ENCODE measurements around the gene MAP6. TPM values are rescaled to one million over a fixed set of nuclear protein-coding genes. Genes with fewer than 3 reads are reported as not detected.
"Not testable (repeated sequence)": the region's sequence is repeated elsewhere in the genome, so short reads cannot be mapped to it uniquely, and the experiment has no call there.

Gene MAP6
- total RNA-seq, 2 donors from 2014 or later = 2.6 to 3.4 TPM

DNA sequence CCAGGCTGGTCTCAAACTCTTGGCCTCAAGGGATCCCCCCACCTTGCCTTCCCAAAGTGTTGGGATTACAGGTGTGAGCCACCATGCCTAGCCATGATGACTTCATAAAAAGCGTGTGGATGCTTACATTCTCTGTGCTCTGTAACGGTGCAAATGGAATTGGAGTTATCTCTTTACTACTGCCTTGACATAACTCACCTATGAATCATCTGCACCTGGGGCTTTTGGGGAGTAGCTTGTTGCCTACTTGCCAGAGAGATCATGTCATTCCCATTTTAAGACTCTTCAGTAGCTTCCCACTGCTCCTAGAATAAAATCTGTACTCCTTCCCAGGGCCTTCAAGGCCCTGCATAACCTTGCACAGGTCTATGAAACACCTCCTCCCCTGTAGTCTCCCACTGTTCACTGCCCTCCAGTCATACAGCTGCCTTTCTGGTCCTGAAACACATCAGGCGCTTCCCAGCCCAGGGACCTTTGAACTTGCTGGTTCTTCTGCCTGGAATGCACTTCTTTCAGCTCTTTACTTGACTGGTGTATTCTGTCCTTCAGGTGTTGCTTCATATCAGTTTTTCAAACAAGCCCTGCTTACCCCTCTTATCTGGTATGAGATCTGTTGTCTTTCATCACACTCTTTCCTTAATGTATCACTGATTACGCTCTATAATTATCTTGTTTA, 29.2 kb upstream of the MAP6 start:
- no peaks in the 10 kb centered on the region for H3K4me1 ChIP-seq
- TF ChIP-seq POLR2A (IDR thresholded peaks at IDR 0.05) = no peak
- TF ChIP-seq, protein P1, sequence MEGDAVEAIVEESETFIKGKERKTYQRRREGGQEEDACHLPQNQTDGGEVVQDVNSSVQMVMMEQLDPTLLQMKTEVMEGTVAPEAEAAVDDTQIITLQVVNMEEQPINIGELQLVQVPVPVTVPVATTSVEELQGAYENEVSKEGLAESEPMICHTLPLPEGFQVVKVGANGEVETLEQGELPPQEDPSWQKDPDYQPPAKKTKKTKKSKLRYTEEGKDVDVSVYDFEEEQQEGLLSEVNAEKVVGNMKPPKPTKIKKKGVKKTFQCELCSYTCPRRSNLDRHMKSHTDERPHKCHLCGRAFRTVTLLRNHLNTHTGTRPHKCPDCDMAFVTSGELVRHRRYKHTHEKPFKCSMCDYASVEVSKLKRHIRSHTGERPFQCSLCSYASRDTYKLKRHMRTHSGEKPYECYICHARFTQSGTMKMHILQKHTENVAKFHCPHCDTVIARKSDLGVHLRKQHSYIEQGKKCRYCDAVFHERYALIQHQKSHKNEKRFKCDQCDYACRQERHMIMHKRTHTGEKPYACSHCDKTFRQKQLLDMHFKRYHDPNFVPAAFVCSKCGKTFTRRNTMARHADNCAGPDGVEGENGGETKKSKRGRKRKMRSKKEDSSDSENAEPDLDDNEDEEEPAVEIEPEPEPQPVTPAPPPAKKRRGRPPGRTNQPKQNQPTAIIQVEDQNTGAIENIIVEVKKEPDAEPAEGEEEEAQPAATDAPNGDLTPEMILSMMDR (IDR thresholded peaks at IDR 0.05) = no peak
- H3K4me3 ChIP-seq = no peak overlapping the region
- intact Hi-C loops (cut with DNase I) = no loop called here
- no peaks in the 10 kb centered on the region for H3K9me3 ChIP-seq
- no peaks in the 10 kb centered on the region for H3K27me3 ChIP-seq
- H3K36me3 ChIP-seq (replicated peaks in 1 of 2; ENCODE audit: insufficient read depth in 1 of 2, low read depth in 2 of 2) = no peaks in the 10 kb centered on the region
- ATAC-seq (no peak), DNase-seq (no peak)
- H3K27ac ChIP-seq = no peak overlapping the region
- WGBS, 2 donors = 73 to 80% methylated on average over 4 of the region's 4 CpGs

DNA sequence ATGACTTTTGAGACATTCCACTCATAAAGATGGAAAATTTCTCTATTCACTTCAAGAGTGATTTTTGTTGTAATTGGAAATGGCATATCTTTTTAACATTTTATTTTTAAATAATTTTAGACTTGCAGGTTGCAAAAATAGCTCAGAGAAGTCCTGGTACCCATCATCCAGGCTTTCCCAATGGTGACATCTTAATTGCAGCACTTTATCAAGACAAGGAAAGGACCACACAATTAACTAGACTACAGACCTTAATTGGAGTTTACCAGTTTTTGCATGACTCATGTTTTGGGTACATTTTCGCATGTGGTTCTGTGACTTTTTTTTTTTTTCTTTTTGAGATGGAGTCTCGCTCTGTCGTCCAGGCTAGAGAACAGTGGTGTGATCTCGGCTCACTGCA, 23.0 kb upstream of the MAP6 start:
- Histone ChIP-seq H3K27ac (no peak overlapping the region), H3K36me3 (replicated peaks in 1 of 2; ENCODE audit: insufficient read depth in 1 of 2, low read depth in 2 of 2) (no peaks in the 10 kb centered on the region), H3K27me3 (no peaks in the 10 kb centered on the region), H3K9me3 (no peaks in the 10 kb centered on the region), H3K4me3 (no peak overlapping the region), H3K4me1 (no peaks in the 10 kb centered on the region)
- intact Hi-C loops (cut with DNase I) = no loop called here
- WGBS, 2 donors = 69 to 85% methylated on average over 4 of the region's 4 CpGs
- DNase-seq (no peak), ATAC-seq (no peak)
- TF ChIP-seq, protein P1 (IDR thresholded peaks at IDR 0.05) = no peak
- no peak for TF ChIP-seq POLR2A (IDR thresholded peaks at IDR 0.05)

GRCh38 chr11:75689863-75690609, 21.2 kb upstream of the MAP6 start:
- no peaks in the 10 kb centered on the region for H3K27me3 ChIP-seq
- no peak overlapping the region for H3K27ac ChIP-seq
- DNase-seq = no peak
- H3K4me3 ChIP-seq = no peak overlapping the region
- intact Hi-C loops (cut with DNase I) = no loop called here
- no peaks in the 10 kb centered on the region for H3K4me1 ChIP-seq
- 66 to 71% methylated on average over 3 of the region's 3 CpGs for WGBS, 2 donors
- TF ChIP-seq, protein P1 (IDR thresholded peaks at IDR 0.05) = no peak
- TF ChIP-seq POLR2A (IDR thresholded peaks at IDR 0.05) = no peak
- no peak for ATAC-seq
- peaks cover 0 to 9% (median 0%) of the 10 kb centered on the region in 3 donors for H3K9me3 ChIP-seq
- H3K36me3 ChIP-seq (replicated peaks in 1 of 2; ENCODE audit: insufficient read depth in 1 of 2, low read depth in 2 of 2) = no peaks in the 10 kb centered on the region

- 62 to 67% methylated on average over 1 of the region's 1 CpG for WGBS, 2 donors
- H3K36me3 ChIP-seq (replicated peaks in 1 of 2; ENCODE audit: insufficient read depth in 1 of 2, low read depth in 2 of 2); intact Hi-C loops (cut with DNase I); DNase-seq; H3K27ac ChIP-seq; ATAC-seq; H3K4me3 ChIP-seq; H3K4me1 ChIP-seq; H3K27me3 ChIP-seq: not testable (repeated sequence)
- H3K9me3 ChIP-seq = peaks cover 0 to 12% (median 0%) of the 10 kb centered on the region in 3 donors
These were observed 15.0 kb upstream of the MAP6 start for GRCh38 chr11:75683856-75684255.

GRCh38 chr11:75679566-75679965, 10.7 kb upstream of the MAP6 start:
- ATAC-seq = no peak
- no peak for DNase-seq
- no peak for TF ChIP-seq POLR2A (IDR thresholded peaks at IDR 0.05)
- TF ChIP-seq, protein P1 (IDR thresholded peaks at IDR 0.05) = no peak
- Histone ChIP-seq H3K36me3 (replicated peaks in 1 of 2; ENCODE audit: insufficient read depth in 1 of 2, low read depth in 2 of 2) (no peaks in the 10 kb centered on the region), H3K4me1 (no peaks in the 10 kb centered on the region), H3K27ac (no peak overlapping the region), H3K9me3 (no peaks in the 10 kb centered on the region), H3K27me3 (no peaks in the 10 kb centered on the region), H3K4me3 (no peak overlapping the region)
- intact Hi-C loops (cut with DNase I) = no loop called here
- WGBS, 2 donors = 69 to 82% methylated on average over 11 of the region's 11 CpGs
